ENCODE measurements around the gene TTLL11.

DNA sequence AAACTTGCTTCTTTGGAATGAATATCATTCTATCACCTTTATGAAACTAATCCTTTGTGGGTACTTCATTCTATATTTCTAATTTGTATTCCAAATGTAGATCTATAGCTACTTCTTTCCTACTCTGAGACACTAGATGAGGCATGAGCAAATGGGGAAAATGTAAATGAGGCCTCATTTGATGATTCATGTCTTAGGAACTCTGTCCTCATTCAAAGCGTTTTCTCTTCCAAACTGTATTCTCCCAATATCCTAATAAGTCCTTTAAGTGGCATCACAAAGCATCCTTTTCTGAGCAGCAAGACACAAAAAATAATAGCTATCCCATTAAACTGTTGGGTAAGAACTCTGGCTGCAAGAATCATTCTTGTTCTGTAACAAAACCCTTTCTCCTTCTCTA is 56.1 kb downstream of the TTLL11 start:
- no peak for TF ChIP-seq POLR2AphosphoS5 (IDR thresholded peaks at IDR 0.05)
- TF ChIP-seq, protein P1, sequence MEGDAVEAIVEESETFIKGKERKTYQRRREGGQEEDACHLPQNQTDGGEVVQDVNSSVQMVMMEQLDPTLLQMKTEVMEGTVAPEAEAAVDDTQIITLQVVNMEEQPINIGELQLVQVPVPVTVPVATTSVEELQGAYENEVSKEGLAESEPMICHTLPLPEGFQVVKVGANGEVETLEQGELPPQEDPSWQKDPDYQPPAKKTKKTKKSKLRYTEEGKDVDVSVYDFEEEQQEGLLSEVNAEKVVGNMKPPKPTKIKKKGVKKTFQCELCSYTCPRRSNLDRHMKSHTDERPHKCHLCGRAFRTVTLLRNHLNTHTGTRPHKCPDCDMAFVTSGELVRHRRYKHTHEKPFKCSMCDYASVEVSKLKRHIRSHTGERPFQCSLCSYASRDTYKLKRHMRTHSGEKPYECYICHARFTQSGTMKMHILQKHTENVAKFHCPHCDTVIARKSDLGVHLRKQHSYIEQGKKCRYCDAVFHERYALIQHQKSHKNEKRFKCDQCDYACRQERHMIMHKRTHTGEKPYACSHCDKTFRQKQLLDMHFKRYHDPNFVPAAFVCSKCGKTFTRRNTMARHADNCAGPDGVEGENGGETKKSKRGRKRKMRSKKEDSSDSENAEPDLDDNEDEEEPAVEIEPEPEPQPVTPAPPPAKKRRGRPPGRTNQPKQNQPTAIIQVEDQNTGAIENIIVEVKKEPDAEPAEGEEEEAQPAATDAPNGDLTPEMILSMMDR (IDR thresholded peaks at IDR 0.05), result no peak

Measured in upper lobe of left lung (tissue), 4 donors.